H9 (cell line): ENCODE measurements around the gene HBG2. TPM values are rescaled to one million over a fixed set of nuclear protein-coding genes. Genes with fewer than 3 reads are reported as not detected.

Source experiments
- DNase-seq: peaks from one replicate; pipeline ENCODE4 v3.0.0-alpha.2; 2017
- H2AFZ ChIP-seq: one replicate; pipeline ENCODE4 v1.6.1; 2013; ENCODE audit warnings: mild to moderate bottlenecking, low read length, control low read depth, moderate library complexity
- H2AK5ac ChIP-seq: 2 replicates; pipeline ENCODE4 v1.6.1; 2013; ENCODE audit warnings: low read length, control low read depth, mixed read lengths; ENCODE audit not compliant: insufficient read length
- H2BK120ac ChIP-seq: one replicate; pipeline ENCODE4 v1.6.1; 2013; ENCODE audit warnings: low read depth, mild to moderate bottlenecking, low read length, control low read depth, inconsistent platforms; ENCODE audit not compliant: poor library complexity, severe bottlenecking
- H2BK12ac ChIP-seq: 2 replicates; pipeline ENCODE4 v1.6.1; 2013; ENCODE audit warnings: low read length, control low read depth, mixed read lengths, low read depth; ENCODE audit not compliant: insufficient read length
- H2BK15ac ChIP-seq: 2 replicates; pipeline ENCODE4 v1.6.1; 2013; ENCODE audit warnings: low read depth, low read length, control low read depth
- H2BK20ac ChIP-seq: one replicate; pipeline ENCODE4 v1.6.1; 2013; ENCODE audit warnings: low read depth, mild to moderate bottlenecking, low read length, control low read depth, inconsistent platforms; ENCODE audit not compliant: poor library complexity, severe bottlenecking
- H2BK5ac ChIP-seq: 2 replicates; pipeline ENCODE4 v1.6.1; 2013; ENCODE audit warnings: low read length, control low read depth, mixed read lengths; ENCODE audit not compliant: insufficient read length
- H3K14ac ChIP-seq: 2 replicates; pipeline ENCODE4 v1.6.1; 2013; ENCODE audit warnings: low read length, control low read depth; ENCODE audit not compliant: insufficient read depth
- H3K18ac ChIP-seq: 2 replicates; pipeline ENCODE4 v1.6.1; 2013; ENCODE audit warnings: low read depth, mild to moderate bottlenecking, mixed read lengths, low read length, control low read depth; ENCODE audit not compliant: insufficient read length
- H3K23ac ChIP-seq: 2 replicates; pipeline ENCODE4 v1.6.1; 2013; ENCODE audit warnings: low read length, control low read depth, mixed read lengths, low read depth; ENCODE audit not compliant: insufficient read length
- H3K23me2 ChIP-seq: 2 replicates; pipeline ENCODE4 v1.6.1; 2013; ENCODE audit warnings: low read depth, mild to moderate bottlenecking, mixed read lengths, low read length, control low read depth; ENCODE audit not compliant: insufficient read length, poor library complexity, severe bottlenecking
- H3K27ac ChIP-seq: 2 replicates; pipeline ENCODE4 v1.5.1; 2013; ENCODE audit warnings: low read length, control low read depth, mixed read lengths, low read depth; ENCODE audit not compliant: insufficient read length
- H3K27me3 ChIP-seq: 2 replicates; pipeline ENCODE4 v1.6.1; 2013; ENCODE audit warnings: low read length, control low read depth, inconsistent platforms; ENCODE audit not compliant: insufficient read depth
- H3K4ac ChIP-seq: 2 replicates; pipeline ENCODE4 v1.6.1; 2013; ENCODE audit warnings: low read depth, mild to moderate bottlenecking, control low read depth, inconsistent platforms, low read length, moderate library complexity
- H3K4me1 ChIP-seq: 2 replicates; pipeline ENCODE4 v1.6.1; 2013; ENCODE audit warnings: low read length, control low read depth, inconsistent platforms; ENCODE audit not compliant: insufficient read depth
- H3K4me2 ChIP-seq: 2 replicates; pipeline ENCODE4 v1.6.1; 2013; ENCODE audit warnings: low read length, control low read depth, mixed read lengths; ENCODE audit not compliant: insufficient read length, insufficient read depth
- H3K56ac ChIP-seq: 2 replicates; pipeline ENCODE4 v1.6.1; 2013; ENCODE audit warnings: low read depth, mild to moderate bottlenecking, mixed read lengths, low read length, control low read depth; ENCODE audit not compliant: insufficient read length
- H3K79me1 ChIP-seq: 2 replicates; pipeline ENCODE4 v1.6.1; 2013; ENCODE audit warnings: low read depth, mild to moderate bottlenecking, moderate library complexity, low read length, control low read depth, inconsistent platforms; ENCODE audit not compliant: insufficient read depth, poor library complexity, severe bottlenecking
- H3K79me2 ChIP-seq: 2 replicates; pipeline ENCODE4 v1.6.1; 2013; ENCODE audit warnings: low read length, control low read depth, inconsistent platforms; ENCODE audit not compliant: insufficient read depth
- H3K9ac ChIP-seq: 2 replicates; pipeline ENCODE4 v1.6.1; 2013; ENCODE audit warnings: low read length, control low read depth, mixed read lengths; ENCODE audit not compliant: insufficient read length; ENCODE audit errors: extremely low read depth
- H3K9me3 ChIP-seq: one replicate; pipeline ENCODE4 v1.6.1; 2013; ENCODE audit warnings: low read depth, low read length, inconsistent platforms; ENCODE audit not compliant: control insufficient read depth
- H3T11ph ChIP-seq: one replicate; pipeline ENCODE4 v1.6.1; 2013; ENCODE audit warnings: mild to moderate bottlenecking, low read length, control low read depth, inconsistent platforms
- H4K20me1 ChIP-seq: one replicate; pipeline ENCODE4 v1.6.1; 2013; ENCODE audit not compliant: control insufficient read depth, insufficient read length, insufficient read depth
- H4K5ac ChIP-seq: 2 replicates; pipeline ENCODE4 v1.6.1; 2013; ENCODE audit warnings: low read depth, mild to moderate bottlenecking, mixed read lengths, low read length, control low read depth; ENCODE audit not compliant: insufficient read length
- H4K8ac ChIP-seq: replicated peaks from 2 replicates; pipeline ENCODE4 v1.6.1; 2013; ENCODE audit warnings: low read length, control low read depth, mixed read lengths, low read depth; ENCODE audit not compliant: insufficient read length
- H4K91ac ChIP-seq: 2 replicates; pipeline ENCODE4 v1.6.1; 2013; ENCODE audit warnings: low read depth, mild to moderate bottlenecking, moderate library complexity, mixed read lengths, low read length, control low read depth; ENCODE audit not compliant: insufficient read length
- H3K27ac Mint-ChIP-seq, 3 experiments: 2 replicates in 2 of 3; 3 replicates in 1 of 3; pipeline ENCODE4 v1.8.0; 2020 to 2021; ENCODE audit warnings: mixed read lengths in 3 of 3, mild to moderate bottlenecking in 1 of 3, moderate library complexity in 1 of 3
- H3K27me3 Mint-ChIP-seq: 2 replicates; pipeline ENCODE4 v1.8.0; 2021; ENCODE audit warnings: low read depth, mild to moderate bottlenecking, moderate library complexity, mixed read lengths
- H3K36me3 Mint-ChIP-seq, 3 experiments: 2 replicates in 2 of 3; 3 replicates in 1 of 3; pipeline ENCODE4 v1.8.0; 2020 to 2021; ENCODE audit warnings: low read depth in 3 of 3, mixed read lengths in 3 of 3; ENCODE audit not compliant: insufficient read depth in 1 of 3
- H3K4me1 Mint-ChIP-seq, 2 experiments: 2 replicates each; pipeline ENCODE4 v1.8.0; 2020; ENCODE audit warnings: mixed read lengths in 2 of 2
- H3K4me3 Mint-ChIP-seq, 2 experiments: 2 replicates in 1 of 2; 3 replicates in 1 of 2; pipeline ENCODE4 v1.8.0; 2020 to 2021; ENCODE audit warnings: mild to moderate bottlenecking in 2 of 2, mixed read lengths in 2 of 2, moderate library complexity in 1 of 2
- H3K9me3 Mint-ChIP-seq, 2 experiments: 2 replicates in 1 of 2; 3 replicates in 1 of 2; pipeline ENCODE4 v1.8.0; 2020; ENCODE audit warnings: mild to moderate bottlenecking in 2 of 2, mixed read lengths in 2 of 2, moderate library complexity in 1 of 2
- CTCF ChIP-seq: fragments of 200-600 bp; sonication (generic); conservative IDR thresholded peaks from 3 replicates; pipeline ENCODE4 v1.8.0; 2021; ENCODE audit warnings: antibody characterized with exemption, mild to moderate bottlenecking
- WGBS: extraction: QIAGEN DNeasy Blood & Tissue Kit; methylation state at CpG from one replicate; pipeline ENCODE4 v1.1.7; 2013; ENCODE audit warnings: missing lambda C conversion rate, low lambda C conversion rate, mixed read lengths; ENCODE audit not compliant: insufficient read length; ENCODE audit errors: extremely low coverage; 5-methylcytosine and 5-hydroxymethylcytosine counted together
- total RNA-seq: library from RNA; stranded (reverse); gene quantifications from 2 replicates; pipeline ENCODE4 v1.2.1, GENCODE V29; 2021

The HBG2 gene
- total RNA-seq, 1 experiment from 2014 or later = not detected

- H4K5ac ChIP-seq = no peak overlapping the region
- H4K8ac ChIP-seq = no peak overlapping the region
- H3K14ac ChIP-seq = no peak overlapping the region
- Mint-ChIP-seq H3K9me3 (no peaks in the 10 kb centered on the region), H3K27me3 (peaks cover 34% of the 10 kb centered on the region), H3K27ac (no peak overlapping the region), H3K4me1 (peaks cover 5 to 6% of the 10 kb centered on the region in 2 experiments), H3K36me3 (no peaks in the 10 kb centered on the region; a peak in 1 of 7 replicates), H3K4me3 (no peak overlapping the region)
- H3K4me1 ChIP-seq = no peaks in the 10 kb centered on the region
- no peak overlapping the region for H3K18ac ChIP-seq
- no peak overlapping the region for H2AFZ ChIP-seq
- no peaks in the 10 kb centered on the region; the same call in 1 of the 2 replicates for H3K27me3 ChIP-seq
- H3K23me2 ChIP-seq = no peaks in the 10 kb centered on the region
- WGBS = no CpG with 5 or more reads among the region's 9 CpGs
- no peak overlapping the region for H2BK20ac ChIP-seq
- no peak overlapping the region for H3K27ac ChIP-seq
- no peak for DNase-seq
- H2BK12ac ChIP-seq = no peak overlapping the region
- H2BK5ac ChIP-seq = no peak overlapping the region
- H2AK5ac ChIP-seq = no peak overlapping the region
- no peak for TF ChIP-seq CTCF
- no peak overlapping the region for H3K23ac ChIP-seq
- no peak overlapping the region for H4K91ac ChIP-seq
- H3K9me3 ChIP-seq = no peaks in the 10 kb centered on the region
- H3T11ph ChIP-seq = no peak overlapping the region
- H3K4ac ChIP-seq = no peak overlapping the region
- H2BK120ac ChIP-seq = no peak overlapping the region
- H3K9ac ChIP-seq = no peak overlapping the region
- H3K4me2 ChIP-seq = no peak overlapping the region
- H3K79me1 ChIP-seq = no peaks in the 10 kb centered on the region
- H3K56ac ChIP-seq = no peak overlapping the region
- no peaks in the 10 kb centered on the region for H4K20me1 ChIP-seq
- no peak overlapping the region for H2BK15ac ChIP-seq
- H3K79me2 ChIP-seq = no peaks in the 10 kb centered on the region
Measured at GRCh38 chr11:5252192-5252918, 2.2 kb downstream of the HBG2 start.
